Adipocyte (in vitro differentiated cells): ENCODE measurements around the gene NOP56.

Experiments
- DNase-seq: peaks from one replicate; pipeline ENCODE4 v3.0.0-alpha.2; 2015; ENCODE audit warnings: low read depth
- H3K27me3 ChIP-seq: replicated peaks from 2 replicates; pipeline ENCODE4 v1.7.0; 2013; ENCODE audit warnings: mild to moderate bottlenecking, low read length, moderate library complexity; ENCODE audit not compliant: control insufficient read depth, insufficient read depth
- H3K36me3 ChIP-seq: 2 replicates; pipeline ENCODE4 v1.7.0; 2013; ENCODE audit warnings: low read length, mild to moderate bottlenecking, moderate library complexity; ENCODE audit not compliant: control insufficient read depth, insufficient read depth, severe bottlenecking
- H3K4me1 ChIP-seq: 2 replicates; pipeline ENCODE4 v1.7.0; 2013; ENCODE audit warnings: mild to moderate bottlenecking, low read length, moderate library complexity; ENCODE audit not compliant: control insufficient read depth, insufficient read depth
- H3K4me3 ChIP-seq: 2 replicates; pipeline ENCODE4 v1.7.0; 2013; ENCODE audit warnings: mild to moderate bottlenecking, low read length, moderate library complexity
- H3K9ac ChIP-seq: 2 replicates; pipeline ENCODE4 v1.7.0; 2013; ENCODE audit warnings: mild to moderate bottlenecking, low read length, moderate library complexity
- H3K9me3 ChIP-seq: 2 replicates; pipeline ENCODE4 v1.7.0; 2013; ENCODE audit warnings: mild to moderate bottlenecking, low read length, moderate library complexity; ENCODE audit not compliant: control insufficient read depth

NOP56 gene

GRCh38 chr20:2643708-2644107 lies 8.7 kb upstream of the NOP56 start:
- no peak for DNase-seq
- H3K4me1 ChIP-seq: no peaks in the 10 kb centered on the region
- no peak overlapping the region for H3K4me3 ChIP-seq
- H3K36me3 ChIP-seq: peaks cover 10% of the 10 kb centered on the region
- no peaks in the 10 kb centered on the region for H3K9me3 ChIP-seq
- H3K27me3 ChIP-seq: no peaks in the 10 kb centered on the region
- no peak overlapping the region for H3K9ac ChIP-seq

- peak; percentile 64 for DNase-seq
- no peaks in the 10 kb centered on the region for H3K27me3 ChIP-seq
- peaks cover 41% of the 10 kb centered on the region for H3K36me3 ChIP-seq
- H3K4me1 ChIP-seq: peaks cover 21% of the 10 kb centered on the region
- no peaks in the 10 kb centered on the region for H3K9me3 ChIP-seq
- peak overlapping the region; percentile 94 for H3K9ac ChIP-seq
- H3K4me3 ChIP-seq: peak overlapping the region; percentile 96
Observed at GRCh38 chr20:2652724-2653555, 508 bp downstream of the NOP56 start.

- Histone ChIP-seq H3K4me1 (peaks cover 21% of the 10 kb centered on the region), H3K27me3 (no peaks in the 10 kb centered on the region), H3K9ac (peak overlapping the region; percentile 94), H3K4me3 (peak overlapping the region; percentile 96), H3K9me3 (no peaks in the 10 kb centered on the region), H3K36me3 (peaks cover 50% of the 10 kb centered on the region)
- no peak for DNase-seq
Observed at GRCh38 chr20:2653556-2654383, 1.3 kb downstream of the NOP56 start.

- Histone ChIP-seq H3K36me3 (peaks cover 56% of the 10 kb centered on the region), H3K9me3 (no peaks in the 10 kb centered on the region), H3K27me3 (no peaks in the 10 kb centered on the region), H3K4me1 (peaks cover 21% of the 10 kb centered on the region), H3K4me3 (peak overlapping the region; percentile 96), H3K9ac (peak overlapping the region; percentile 94)
- DNase-seq: no peak
Observed at GRCh38 chr20:2654384-2654822, 2.0 kb downstream of the NOP56 start.

- no peak for DNase-seq
- peak overlapping the region; percentile 94 for H3K9ac ChIP-seq
- H3K9me3 ChIP-seq: no peaks in the 10 kb centered on the region
- peak overlapping the region; percentile 96 for H3K4me3 ChIP-seq
- H3K27me3 ChIP-seq: no peaks in the 10 kb centered on the region
- peaks cover 60% of the 10 kb centered on the region for H3K36me3 ChIP-seq
- H3K4me1 ChIP-seq: peaks cover 21% of the 10 kb centered on the region
Observed at GRCh38 chr20:2654831-2655230, 2.4 kb downstream of the NOP56 start.

- H3K4me3 ChIP-seq: no peak overlapping the region
- no peaks in the 10 kb centered on the region for H3K9me3 ChIP-seq
- peaks cover 67% of the 10 kb centered on the region for H3K36me3 ChIP-seq
- no peaks in the 10 kb centered on the region for H3K27me3 ChIP-seq
- no peak for DNase-seq
- peak overlapping the region; percentile 94 for H3K9ac ChIP-seq
- peaks cover 21% of the 10 kb centered on the region for H3K4me1 ChIP-seq
Observed at GRCh38 chr20:2655331-2656116, 3.1 kb downstream of the NOP56 start.

GRCh38 chr20:2656471-2657117 lies 4.2 kb downstream of the NOP56 start:
- no peaks in the 10 kb centered on the region for H3K27me3 ChIP-seq
- peaks cover 14% of the 10 kb centered on the region for H3K4me1 ChIP-seq
- H3K9ac ChIP-seq: peak overlapping the region; percentile 27
- no peak overlapping the region for H3K4me3 ChIP-seq
- DNase-seq: no peak
- no peaks in the 10 kb centered on the region for H3K9me3 ChIP-seq
- H3K36me3 ChIP-seq: peaks cover 75% of the 10 kb centered on the region

GRCh38 chr20:2657241-2657640 lies 4.8 kb downstream of the NOP56 start:
- Histone ChIP-seq H3K9ac (no peak overlapping the region), H3K4me1 (peaks cover 14% of the 10 kb centered on the region), H3K9me3 (no peaks in the 10 kb centered on the region), H3K36me3 (peaks cover 82% of the 10 kb centered on the region), H3K4me3 (no peak overlapping the region), H3K27me3 (no peaks in the 10 kb centered on the region)
- no peak for DNase-seq

GRCh38 chr20:2657674-2658073 lies 5.2 kb downstream of the NOP56 start:
- H3K9ac ChIP-seq: no peak overlapping the region
- no peaks in the 10 kb centered on the region for H3K27me3 ChIP-seq
- no peak overlapping the region for H3K4me3 ChIP-seq
- H3K9me3 ChIP-seq: no peaks in the 10 kb centered on the region
- peaks cover 14% of the 10 kb centered on the region for H3K4me1 ChIP-seq
- peaks cover 84% of the 10 kb centered on the region for H3K36me3 ChIP-seq
- DNase-seq: no peak

- Histone ChIP-seq H3K9me3 (no peaks in the 10 kb centered on the region), H3K4me1 (peaks cover 20% of the 10 kb centered on the region), H3K27me3 (no peaks in the 10 kb centered on the region), H3K36me3 (peaks cover 84% of the 10 kb centered on the region), H3K4me3 (no peak overlapping the region), H3K9ac (no peak overlapping the region)
- no peak for DNase-seq
Observed at GRCh38 chr20:2658414-2659354, 6.3 kb downstream of the NOP56 start.
